DMS53 treated with DMSO at 0.1 percent for 48 hours (cell line): ENCODE data around the gene KCNH3.
A peak's percentile ranks its signal among the peaks of the same experiment; 100 is the strongest.

Experiments
- DNase-seq: peaks from one replicate; lab custom pipeline; 2025; ENCODE audit not compliant: unreplicated experiment; lab: John Stamatoyannopoulos, UW

KCNH3 gene

DNA sequence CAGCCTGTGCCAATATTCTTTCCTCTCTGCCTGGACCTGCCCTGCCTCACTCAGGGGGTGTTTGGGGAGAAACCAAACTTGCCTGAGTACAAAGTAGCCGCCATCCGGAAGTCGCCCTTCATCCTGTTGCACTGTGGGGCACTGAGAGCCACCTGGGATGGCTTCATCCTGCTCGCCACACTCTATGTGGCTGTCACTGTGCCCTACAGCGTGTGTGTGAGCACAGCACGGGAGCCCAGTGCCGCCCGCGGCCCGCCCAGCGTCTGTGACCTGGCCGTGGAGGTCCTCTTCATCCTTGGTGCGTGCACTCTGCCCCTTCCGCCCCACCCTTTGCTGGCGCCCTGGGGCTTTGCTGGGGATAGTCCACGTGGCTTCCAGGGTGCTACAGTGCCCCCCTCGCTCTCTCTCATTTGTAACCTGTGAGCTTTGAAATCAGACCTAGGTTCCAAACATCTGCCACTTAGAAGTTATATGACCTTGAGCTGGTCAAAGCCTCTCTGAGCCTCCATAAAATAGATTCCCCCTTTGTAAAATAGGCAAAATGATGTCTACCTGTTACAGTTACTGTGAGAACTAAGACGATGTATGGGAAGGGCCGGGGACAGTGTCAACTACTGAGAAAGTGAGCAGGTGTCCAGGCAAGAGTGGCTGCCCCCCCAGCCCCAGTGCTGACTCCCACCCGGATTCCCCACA lies 4.5 kb downstream of the KCNH3 start:
- no peak for DNase-seq

DNA sequence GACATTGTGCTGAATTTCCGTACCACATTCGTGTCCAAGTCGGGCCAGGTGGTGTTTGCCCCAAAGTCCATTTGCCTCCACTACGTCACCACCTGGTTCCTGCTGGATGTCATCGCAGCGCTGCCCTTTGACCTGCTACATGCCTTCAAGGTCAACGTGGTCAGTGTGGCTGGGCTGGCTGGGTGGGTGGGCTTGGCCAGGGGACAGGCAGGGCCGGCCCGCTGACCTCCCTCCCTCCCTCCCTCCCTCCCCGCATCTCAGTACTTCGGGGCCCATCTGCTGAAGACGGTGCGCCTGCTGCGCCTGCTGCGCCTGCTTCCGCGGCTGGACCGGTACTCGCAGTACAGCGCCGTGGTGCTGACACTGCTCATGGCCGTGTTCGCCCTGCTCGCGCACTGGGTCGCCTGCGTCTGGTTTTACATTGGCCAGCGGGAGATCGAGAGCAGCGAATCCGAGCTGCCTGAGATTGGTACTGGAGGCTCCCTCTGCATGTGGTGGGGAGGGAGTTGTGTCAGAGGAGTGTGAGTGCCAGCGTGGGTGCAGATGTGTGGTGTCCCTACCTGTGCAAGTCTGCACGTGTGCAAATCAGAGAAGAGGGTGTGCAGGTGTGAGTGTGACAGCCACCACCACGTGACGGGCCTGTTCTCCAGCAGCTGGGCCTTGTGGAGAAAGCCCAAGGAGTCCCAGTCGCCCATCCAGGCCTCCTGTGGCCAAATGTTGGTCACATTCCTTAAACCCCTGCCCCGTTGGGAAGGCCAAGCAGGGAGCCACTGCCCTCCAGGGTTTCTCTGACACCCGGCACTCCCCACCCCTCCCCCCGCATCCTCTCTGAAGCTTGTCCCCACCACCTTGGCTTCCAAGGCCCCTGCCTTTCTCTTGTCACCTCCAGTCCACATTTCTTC lies 5.3 kb downstream of the KCNH3 start:
- no peak for DNase-seq

DNA sequence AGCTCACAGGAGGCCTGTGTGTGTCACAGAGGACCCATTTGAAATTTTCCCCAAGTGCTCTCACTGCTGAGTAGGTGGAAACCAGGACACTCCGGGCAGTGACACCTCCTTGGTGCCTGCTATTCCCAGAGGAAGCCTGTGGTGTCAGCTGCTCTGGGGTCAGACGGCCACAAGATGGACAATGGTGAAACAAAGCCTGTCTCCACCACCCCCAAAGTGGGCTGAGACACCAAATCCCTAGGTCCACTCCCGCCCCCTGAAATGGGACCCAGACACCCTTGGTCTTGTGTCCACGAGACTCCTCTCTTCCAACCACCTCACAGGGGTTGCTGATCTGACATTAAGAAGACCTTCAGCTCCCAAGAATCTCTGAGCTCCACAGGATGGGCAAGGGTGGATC lies 7.0 kb downstream of the KCNH3 start:
- no peak for DNase-seq

DNA sequence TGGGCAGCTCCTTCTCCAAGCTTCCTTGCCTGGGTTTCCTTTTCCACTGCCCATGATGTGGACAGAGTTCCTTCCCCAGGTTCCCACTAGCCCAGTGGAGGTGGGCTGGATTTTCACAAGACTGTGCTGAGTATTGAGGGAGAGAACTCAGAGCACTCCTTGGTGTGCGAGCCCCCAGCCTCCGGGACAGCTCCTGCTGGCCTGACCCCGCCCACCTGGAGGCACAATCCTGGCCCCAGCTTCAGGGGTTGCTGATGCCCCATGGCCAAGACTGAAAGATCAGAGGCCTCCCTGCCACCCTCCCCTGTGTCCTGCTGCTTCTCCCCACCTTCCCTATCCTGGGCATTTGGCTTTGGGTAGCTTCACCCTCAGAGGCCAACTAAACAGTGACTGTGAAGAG lies 7.7 kb downstream of the KCNH3 start:
- DNase-seq: no peak

DNA sequence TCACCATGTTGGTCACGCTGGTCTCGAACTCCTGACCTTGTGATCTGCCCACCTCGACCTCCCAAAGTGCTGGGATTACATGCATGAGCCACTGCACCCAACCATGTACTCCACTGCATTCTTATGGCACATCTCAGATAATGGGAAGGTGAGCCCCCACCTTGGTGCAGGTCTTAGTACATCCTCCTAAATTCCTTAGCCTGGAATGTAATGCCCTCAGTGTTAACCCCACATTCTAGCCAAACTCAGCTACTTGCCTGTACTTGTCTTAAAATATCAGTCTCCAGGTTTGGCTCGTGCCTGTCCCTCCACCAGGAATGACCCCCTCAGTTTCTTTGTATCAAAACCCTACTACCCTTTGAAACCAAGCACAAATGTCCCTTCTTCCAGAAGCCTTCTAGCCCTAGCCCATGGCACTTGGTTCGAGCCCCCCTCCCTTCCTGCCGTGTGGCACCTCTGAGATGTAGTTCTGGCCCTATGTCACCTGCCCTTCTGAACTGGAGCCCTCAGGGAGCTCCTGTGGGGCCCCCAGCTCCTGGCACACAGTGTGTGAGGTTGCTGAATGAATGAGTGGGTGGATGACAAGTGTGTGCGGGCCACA lies 8.4 kb downstream of the KCNH3 start:
- no peak for DNase-seq

DNA sequence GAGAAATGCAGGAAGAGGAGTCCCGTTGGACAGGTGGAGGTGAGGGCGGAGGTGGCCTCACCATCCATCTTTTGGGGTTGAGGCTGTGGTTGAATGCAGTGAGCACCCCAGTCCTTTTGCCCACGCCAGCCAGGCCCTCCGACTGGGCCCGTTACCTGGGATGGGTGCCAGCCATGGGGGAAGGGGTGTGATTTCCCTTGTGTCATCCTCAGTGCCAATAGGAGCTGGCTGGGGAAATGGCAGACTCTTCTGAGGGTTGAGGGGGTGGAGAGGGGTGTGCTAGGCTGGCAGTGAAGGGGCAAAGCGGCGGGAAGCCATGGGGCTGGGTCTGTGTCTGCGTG lies 9.6 kb downstream of the KCNH3 start:
- DNase-seq: no peak

DNA sequence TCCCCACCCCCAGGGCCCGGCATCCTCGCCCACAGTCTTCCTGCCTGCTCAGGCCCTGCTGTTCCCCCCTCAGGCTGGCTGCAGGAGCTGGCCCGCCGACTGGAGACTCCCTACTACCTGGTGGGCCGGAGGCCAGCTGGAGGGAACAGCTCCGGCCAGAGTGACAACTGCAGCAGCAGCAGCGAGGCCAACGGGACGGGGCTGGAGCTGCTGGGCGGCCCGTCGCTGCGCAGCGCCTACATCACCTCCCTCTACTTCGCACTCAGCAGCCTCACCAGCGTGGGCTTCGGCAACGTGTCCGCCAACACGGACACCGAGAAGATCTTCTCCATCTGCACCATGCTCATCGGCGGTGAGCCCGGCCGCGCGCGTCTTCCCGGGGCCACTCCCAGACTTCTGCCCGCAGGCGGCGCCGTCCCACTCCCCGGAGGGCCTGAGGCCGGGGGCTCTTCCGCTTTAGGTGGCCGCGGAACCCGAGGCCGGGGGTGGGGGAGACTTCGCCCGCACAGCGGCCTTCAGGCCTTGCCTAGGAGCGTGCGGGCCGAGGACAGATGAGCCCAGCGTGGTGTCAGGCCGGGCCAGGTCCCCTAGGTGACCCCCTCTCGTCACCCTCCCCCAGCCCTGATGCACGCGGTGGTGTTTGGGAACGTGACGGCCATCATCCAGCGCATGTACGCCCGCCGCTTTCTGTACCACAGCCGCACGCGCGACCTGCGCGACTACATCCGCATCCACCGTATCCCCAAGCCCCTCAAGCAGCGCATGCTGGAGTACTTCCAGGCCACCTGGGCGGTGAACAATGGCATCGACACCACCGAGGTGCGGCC lies 10.2 kb downstream of the KCNH3 start:
- peak; percentile 43 for DNase-seq

DNA sequence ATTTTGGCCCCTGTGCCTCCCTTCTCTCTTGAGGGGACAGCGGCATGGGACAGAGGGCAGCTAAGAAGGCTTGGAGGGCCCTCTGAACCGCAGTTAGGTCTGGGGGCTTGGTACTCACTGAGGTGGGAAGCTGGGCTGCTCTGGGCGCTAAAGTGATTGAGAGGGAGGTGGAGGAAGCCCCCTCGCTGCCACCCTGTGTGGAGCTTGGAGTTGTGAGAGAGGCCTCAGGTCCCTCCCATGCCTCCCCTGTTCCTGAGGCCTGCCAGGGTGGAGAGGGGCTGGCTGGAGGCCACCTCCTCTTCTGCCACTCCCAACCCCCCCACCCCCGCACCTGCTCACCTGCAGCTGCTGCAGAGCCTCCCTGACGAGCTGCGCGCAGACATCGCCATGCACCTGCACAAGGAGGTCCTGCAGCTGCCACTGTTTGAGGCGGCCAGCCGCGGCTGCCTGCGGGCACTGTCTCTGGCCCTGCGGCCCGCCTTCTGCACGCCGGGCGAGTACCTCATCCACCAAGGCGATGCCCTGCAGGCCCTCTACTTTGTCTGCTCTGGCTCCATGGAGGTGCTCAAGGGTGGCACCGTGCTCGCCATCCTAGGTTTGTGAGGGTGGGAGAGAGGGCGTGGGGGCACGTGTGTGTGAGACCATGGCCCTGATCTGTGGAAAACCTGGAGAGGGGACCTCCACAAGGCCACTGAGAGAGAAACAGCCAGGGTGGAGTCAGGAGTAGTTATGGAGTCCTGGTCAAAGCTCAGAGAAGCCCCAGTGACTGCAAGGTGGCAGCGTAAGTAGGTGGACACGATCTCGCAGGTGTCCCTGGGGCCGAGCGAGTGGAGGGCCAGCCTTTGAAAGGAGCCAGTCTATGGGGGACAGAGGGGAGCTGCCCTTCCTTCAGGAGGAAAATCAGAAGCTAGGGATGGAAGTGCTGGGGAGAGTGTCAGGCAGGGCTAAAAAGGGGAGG lies 11.2 kb downstream of the KCNH3 start:
- DNase-seq: peak; percentile 78

DNA sequence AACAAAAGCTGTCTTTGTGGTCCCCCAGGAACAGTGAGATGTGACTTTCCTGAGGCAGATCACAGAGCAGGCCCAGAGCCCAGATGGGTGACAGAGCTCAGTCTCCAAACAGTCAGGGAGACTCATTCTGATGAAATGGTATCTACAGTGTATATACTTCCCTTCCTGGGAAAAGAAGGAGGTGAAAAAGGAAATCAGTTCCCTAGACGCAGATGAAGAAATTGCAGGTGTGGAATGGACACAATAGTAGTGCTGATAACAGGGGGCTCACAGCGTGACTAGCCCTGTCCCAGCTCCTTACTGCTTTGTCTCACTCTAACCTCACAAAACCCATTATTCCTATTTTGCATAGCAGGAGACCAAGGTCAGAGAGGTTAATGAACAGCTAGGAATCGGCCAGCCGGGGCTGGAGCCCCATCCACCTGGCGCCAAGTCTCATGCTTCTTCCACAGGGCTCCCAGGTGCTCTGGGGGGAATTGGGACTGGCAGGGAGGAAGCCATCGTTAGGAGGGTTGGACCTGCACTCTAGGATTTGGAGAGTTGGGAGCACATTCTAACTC lies 11.9 kb downstream of the KCNH3 start:
- no peak for DNase-seq

DNA sequence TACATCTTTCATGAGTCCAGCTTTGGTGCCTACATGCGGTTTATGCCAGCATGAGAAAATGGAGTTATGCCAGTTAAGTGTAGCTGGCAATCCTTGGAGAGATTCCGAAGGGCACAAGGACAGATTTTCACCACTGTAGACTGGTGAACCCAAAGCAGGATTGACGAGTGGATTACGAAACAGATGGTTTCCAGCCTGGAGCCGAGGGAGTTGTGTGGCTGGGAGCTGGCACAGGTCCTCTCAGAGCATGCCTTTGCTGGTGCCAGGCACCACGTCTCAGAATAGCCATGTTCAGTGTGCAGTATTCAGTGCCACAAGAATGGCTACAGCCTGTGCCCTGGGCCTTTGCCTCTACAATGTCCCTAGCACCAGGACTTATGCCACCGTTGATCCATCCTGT lies 13.2 kb downstream of the KCNH3 start:
- DNase-seq: no peak

DNA sequence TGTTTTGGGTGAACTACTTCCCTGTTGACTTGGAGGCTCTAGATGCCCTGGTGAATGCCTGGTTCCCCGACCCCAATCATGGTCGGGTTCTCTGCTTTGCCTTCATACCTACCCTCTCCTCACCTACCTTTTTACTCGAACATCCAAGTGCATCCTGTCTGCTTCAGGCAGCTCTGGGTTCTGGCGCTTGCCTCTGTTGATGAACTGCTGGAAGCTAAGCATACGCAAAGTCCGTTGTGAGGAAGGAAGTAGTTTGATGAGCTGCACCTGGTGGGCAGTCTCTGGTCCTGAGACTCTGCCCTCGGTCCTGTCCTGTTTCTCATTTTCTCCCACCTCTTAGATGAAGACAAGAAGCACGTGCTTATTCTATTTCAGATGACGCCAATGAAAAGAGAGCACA lies 13.6 kb downstream of the KCNH3 start:
- DNase-seq: no peak

DNA sequence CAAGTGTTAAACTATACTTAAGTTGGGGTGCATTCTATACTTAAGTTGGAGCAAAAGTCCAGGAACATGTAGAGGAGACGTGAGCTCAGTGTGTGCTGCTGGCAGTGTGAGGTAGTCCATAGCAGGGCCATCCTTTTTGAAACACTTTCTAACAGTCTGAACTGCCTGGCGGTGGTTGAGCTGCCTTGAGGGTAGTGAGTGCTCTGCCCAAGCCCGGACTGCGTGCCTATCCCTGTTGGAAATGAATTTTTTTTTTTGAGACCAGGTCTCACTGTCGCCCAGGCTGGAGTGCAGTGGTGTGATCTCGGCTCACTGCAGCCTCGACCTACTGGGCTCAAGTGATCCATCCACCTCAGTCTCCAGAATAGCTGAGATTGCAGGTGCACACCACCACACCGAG lies 14.1 kb downstream of the KCNH3 start:
- no peak for DNase-seq

DNA sequence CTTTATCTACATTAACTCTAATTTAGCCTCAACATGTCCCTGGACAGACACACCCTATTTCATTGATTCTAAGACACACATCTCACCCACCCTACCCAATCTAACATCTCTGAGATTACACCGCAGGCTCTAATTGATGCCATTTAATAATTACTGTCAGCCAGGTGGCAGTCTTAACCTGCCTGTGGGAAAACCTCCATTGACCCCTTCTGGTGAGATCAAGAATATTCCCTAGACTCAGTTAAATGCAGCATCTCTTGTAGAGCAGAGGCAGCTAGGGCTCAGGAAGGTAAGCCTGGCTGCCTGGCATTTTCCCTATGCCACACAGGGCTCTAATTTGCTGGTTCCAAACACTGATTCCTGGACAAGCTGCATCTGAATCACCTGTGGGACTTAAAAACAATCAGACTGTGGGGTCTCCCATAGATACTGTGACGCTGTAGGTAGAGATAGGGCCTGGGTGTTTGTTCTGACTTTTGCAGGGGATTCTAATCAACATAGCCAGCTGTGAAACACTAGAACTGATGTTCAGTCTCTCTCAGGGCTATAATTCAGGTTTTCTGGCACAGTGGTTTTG lies 14.8 kb downstream of the KCNH3 start:
- DNase-seq: peak; percentile 68

DNA sequence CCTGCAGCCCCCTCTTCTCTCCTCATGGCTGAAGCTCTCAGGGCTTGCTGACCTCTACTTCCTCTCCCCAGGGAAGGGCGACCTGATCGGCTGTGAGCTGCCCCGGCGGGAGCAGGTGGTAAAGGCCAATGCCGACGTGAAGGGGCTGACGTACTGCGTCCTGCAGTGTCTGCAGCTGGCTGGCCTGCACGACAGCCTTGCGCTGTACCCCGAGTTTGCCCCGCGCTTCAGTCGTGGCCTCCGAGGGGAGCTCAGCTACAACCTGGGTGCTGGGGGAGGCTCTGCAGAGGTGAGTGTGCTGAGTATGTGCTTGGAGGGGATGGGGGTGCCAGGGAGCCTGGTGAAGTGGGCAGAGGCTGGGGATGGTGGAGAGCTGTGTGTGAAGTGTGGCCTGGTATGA lies 15.4 kb downstream of the KCNH3 start:
- no peak for DNase-seq

DNA sequence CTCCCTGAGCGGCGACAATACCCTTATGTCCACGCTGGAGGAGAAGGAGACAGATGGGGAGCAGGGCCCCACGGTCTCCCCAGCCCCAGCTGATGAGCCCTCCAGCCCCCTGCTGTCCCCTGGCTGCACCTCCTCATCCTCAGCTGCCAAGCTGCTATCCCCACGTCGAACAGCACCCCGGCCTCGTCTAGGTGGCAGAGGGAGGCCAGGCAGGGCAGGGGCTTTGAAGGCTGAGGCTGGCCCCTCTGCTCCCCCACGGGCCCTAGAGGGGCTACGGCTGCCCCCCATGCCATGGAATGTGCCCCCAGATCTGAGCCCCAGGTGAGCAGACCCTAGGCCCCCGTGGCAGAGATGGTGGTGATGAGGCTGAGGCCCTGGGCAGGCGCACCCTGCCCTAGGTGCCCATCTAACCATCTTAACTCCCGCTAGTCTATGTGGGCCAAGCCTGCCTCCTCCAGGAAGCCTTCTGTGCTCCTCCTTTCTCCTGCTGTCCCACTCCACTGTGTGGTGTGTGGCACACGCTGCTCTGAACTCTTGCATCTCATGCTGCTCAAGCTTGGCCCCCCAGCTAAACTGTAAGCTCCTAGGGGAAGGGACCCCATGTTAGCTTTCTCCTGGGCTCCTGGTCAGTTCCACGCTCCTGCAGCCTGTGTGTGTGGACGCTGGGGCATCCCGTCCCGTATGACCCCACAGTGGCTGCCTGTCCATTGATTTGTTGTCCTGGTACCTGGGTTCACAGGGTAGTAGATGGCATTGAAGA lies 17.0 kb downstream of the KCNH3 start:
- no peak for DNase-seq

DNA sequence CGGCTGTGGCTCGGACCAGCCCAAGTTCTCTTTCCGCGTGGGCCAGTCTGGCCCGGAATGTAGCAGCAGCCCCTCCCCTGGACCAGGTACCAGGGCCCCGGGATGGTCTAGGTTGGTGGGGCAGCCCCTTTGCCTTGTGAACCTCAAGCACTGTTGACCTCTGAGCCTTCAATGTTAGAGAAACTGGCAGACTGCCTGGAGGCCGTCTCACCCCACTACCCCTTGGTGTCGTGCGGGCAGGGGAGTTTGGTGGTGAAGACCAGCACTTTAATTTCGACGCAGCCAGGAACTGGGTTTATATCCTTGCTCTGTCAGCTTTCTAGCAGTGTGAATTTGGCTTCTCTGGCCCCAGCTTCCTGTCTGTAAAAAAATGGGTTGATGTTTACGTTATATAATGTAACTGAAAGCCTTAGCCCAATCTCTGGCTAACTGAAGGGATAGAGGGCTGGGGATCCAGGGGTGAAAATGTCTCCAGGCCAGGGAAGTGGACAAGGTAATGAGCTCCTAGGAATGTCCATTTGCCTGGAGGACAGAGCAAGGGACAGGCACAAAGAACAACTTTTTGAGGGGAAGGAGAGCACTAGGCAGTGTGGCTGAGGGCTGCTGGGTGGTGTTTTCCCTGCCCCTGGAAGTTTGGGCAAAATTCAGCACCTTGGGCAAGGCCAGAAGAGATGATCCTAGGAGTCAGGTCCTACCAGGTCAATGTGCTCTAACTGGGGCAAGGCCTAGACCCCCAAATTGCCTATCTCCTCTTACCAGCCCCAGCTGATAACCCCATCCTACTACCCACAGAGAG lies 17.8 kb downstream of the KCNH3 start:
- no peak for DNase-seq

DNA sequence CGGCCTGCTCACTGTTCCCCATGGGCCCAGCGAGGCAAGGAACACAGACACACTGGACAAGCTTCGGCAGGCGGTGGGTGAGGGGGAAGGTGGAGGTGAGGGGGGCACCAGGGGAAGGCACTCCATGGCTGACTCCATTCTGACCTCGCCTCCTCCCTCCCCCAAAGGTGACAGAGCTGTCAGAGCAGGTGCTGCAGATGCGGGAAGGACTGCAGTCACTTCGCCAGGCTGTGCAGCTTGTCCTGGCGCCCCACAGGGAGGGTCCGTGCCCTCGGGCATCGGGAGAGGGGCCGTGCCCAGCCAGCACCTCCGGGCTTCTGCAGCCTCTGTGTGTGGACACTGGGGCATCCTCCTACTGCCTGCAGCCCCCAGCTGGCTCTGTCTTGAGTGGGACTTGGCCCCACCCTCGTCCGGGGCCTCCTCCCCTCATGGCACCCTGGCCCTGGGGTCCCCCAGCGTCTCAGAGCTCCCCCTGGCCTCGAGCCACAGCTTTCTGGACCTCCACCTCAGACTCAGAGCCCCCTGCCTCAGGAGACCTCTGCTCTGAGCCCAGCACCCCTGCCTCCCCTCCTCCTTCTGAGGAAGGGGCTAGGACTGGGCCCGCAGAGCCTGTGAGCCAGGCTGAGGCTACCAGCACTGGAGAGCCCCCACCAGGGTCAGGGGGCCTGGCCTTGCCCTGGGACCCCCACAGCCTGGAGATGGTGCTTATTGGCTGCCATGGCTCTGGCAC lies 18.5 kb downstream of the KCNH3 start:
- DNase-seq: no peak

DNA sequence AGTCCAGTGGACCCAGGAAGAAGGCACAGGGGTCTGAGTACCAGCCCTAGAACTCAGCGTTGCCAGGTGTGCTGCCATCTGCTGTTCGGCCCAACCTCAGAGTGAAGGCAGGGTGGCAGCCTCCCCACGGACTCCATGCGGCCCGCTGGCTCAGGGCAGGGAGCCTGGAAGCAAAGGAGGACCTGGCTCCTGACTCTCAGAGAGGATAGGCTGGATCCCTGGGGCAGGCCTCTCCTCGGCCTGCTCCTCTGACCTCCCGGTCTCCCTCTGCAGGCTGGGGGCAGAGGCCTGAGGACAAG lies 19.0 kb downstream of the KCNH3 start:
- no peak for DNase-seq
